ENCODE data around the gene HOXA2. TPM values are rescaled to one million over a fixed set of nuclear protein-coding genes. Genes with fewer than 3 reads are reported as not detected.

HOXA2 gene
- total and polyA plus RNA-seq, 7 donors: 0.17 to 1.1 (median 0.42) TPM

- TF ChIP-seq CTCF (IDR thresholded peaks at IDR 0.05): no peak
- Histone ChIP-seq H3K27me3 (ENCODE audit: insufficient read depth in 3 of 3, low read length in 2 of 3) (no peaks in the 10 kb centered on the region), H3K27ac (peak overlapping the region; percentile 70), H3K36me3 (ENCODE audit: insufficient read depth in 1 of 2, low read depth in 1 of 2) (no peaks in the 10 kb centered on the region), H3K4me1 (peaks cover 48% of the 10 kb centered on the region), H3K4me3 (no peak overlapping the region), H3K9me3 (no peaks in the 10 kb centered on the region)
- WGBS, 3 donors: 94 to 100% (median 95%) methylated on average over 4 of the region's 4 CpGs
- intact Hi-C loops (cut with DNase I): no loop called here
- no peak for DNase-seq
- ATAC-seq: no peak
These were observed 7.1 kb upstream of the HOXA2 start for GRCh38 chr7:27109466-27110185.

GRCh38 chr7:27108390-27109127 is 6.1 kb upstream of the HOXA2 start:
- intact Hi-C loops (cut with DNase I): no loop called here
- Histone ChIP-seq H3K4me1 (peaks cover 48% of the 10 kb centered on the region), H3K4me3 (peak overlapping the region; percentile 70), H3K27ac (peak overlapping the region; percentile 70), H3K9me3 (no peaks in the 10 kb centered on the region), H3K27me3 (ENCODE audit: insufficient read depth in 3 of 3, low read length in 2 of 3) (no peaks in the 10 kb centered on the region), H3K36me3 (ENCODE audit: insufficient read depth in 1 of 2, low read depth in 1 of 2) (no peaks in the 10 kb centered on the region)
- 69 to 75% (median 69%) methylated on average over 40 to 41 of the region's 41 CpGs for WGBS, 3 donors
- ATAC-seq: peak in 1 of 4 donors; percentile 69
- DNase-seq: peak; percentile 74 to 80
- no peak for TF ChIP-seq CTCF (IDR thresholded peaks at IDR 0.05)

- WGBS, 3 donors: 70 to 77% (median 71%) methylated on average over 45 to 47 of the region's 47 CpGs
- H3K9me3 ChIP-seq: no peaks in the 10 kb centered on the region
- no peak for DNase-seq
- H3K4me3 ChIP-seq: peak overlapping the region; percentile 70
- intact Hi-C loops (cut with DNase I): no loop called here
- H3K4me1 ChIP-seq: peaks cover 43% of the 10 kb centered on the region
- peak overlapping the region; percentile 70 for H3K27ac ChIP-seq
- no peaks in the 10 kb centered on the region for H3K27me3 ChIP-seq (ENCODE audit: insufficient read depth in 3 of 3, low read length in 2 of 3)
- no peak for TF ChIP-seq CTCF (IDR thresholded peaks at IDR 0.05)
- no peaks in the 10 kb centered on the region for H3K36me3 ChIP-seq (ENCODE audit: insufficient read depth in 1 of 2, low read depth in 1 of 2)
- peak in 1 of 4 donors; percentile 14 for ATAC-seq
These were observed 5.2 kb upstream of the HOXA2 start for GRCh38 chr7:27107391-27108381.

- no peaks in the 10 kb centered on the region for H3K36me3 ChIP-seq (ENCODE audit: insufficient read depth in 1 of 2, low read depth in 1 of 2)
- ATAC-seq (no peak), DNase-seq (no peak)
- intact Hi-C loops (cut with DNase I): no loop called here
- no peaks in the 10 kb centered on the region for H3K27me3 ChIP-seq (ENCODE audit: insufficient read depth in 3 of 3, low read length in 2 of 3)
- 22 to 37% (median 27%) methylated on average over 14 of the region's 14 CpGs for WGBS, 3 donors
- H3K27ac ChIP-seq: peak overlapping the region; percentile 70
- H3K4me1 ChIP-seq: peaks cover 34% of the 10 kb centered on the region
- no peak for TF ChIP-seq CTCF (IDR thresholded peaks at IDR 0.05)
- H3K4me3 ChIP-seq: peak overlapping the region; percentile 70
- H3K9me3 ChIP-seq: no peaks in the 10 kb centered on the region
These were observed 4.4 kb upstream of the HOXA2 start for GRCh38 chr7:27106901-27107240.

All from psoas muscle (tissue), 8 donors.